ENCODE measurements around the gene SEMA5A. TPM values are rescaled to one million over a fixed set of nuclear protein-coding genes. Genes with fewer than 3 reads are reported as not detected.

Gene SEMA5A
- total RNA-seq, 4 donors from 2014 or later = 13.4 to 22.3 (median 18.5) TPM

GRCh38 chr5:9182899-9183695 is 362.8 kb downstream of the SEMA5A start:
- 79 to 82% methylated on average over 9 to 11 of the region's 11 CpGs for WGBS, 2 donors
- intact Hi-C loops (cut with DNase I; ENCODE audit: low total_unique reads) = no loop called here
- DNase-seq (ENCODE audit: low spot score in 2 of 2) = no peak
- no peak overlapping the region for H3K4me3 ChIP-seq (ENCODE audit: low read depth, poor library complexity, severe bottlenecking)
- no peak for TF ChIP-seq POLR2A (IDR thresholded peaks at IDR 0.05)
- no peak for TF ChIP-seq CTCF (IDR thresholded peaks at IDR 0.05)

DNA sequence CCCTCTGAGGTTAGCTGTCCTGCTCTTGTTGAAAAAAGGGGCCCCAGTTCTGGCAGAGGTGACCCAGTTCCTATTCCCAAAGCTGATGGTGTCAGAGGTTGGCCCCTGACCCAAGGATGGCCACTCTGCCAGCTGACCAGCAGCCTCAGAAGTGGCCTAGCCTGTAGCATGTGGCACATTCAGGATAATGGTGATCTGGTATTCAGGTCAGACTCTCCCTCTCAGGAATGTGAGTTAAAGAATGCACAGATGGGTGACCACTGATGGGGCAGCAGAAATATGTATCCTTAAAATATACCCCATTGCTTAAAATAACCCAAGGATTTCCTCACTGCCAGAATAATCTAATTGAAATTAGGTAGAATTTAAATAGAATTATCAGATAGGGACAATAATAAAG is 369.2 kb downstream of the SEMA5A start:
- TF ChIP-seq POLR2A (IDR thresholded peaks at IDR 0.05) (no peak), CTCF (IDR thresholded peaks at IDR 0.05) (no peak)
- no peak for DNase-seq (ENCODE audit: low spot score in 2 of 2)
- no peak overlapping the region for H3K4me3 ChIP-seq (ENCODE audit: low read depth, poor library complexity, severe bottlenecking)
- intact Hi-C loops (cut with DNase I; ENCODE audit: low total_unique reads) = no loop called here

DNA sequence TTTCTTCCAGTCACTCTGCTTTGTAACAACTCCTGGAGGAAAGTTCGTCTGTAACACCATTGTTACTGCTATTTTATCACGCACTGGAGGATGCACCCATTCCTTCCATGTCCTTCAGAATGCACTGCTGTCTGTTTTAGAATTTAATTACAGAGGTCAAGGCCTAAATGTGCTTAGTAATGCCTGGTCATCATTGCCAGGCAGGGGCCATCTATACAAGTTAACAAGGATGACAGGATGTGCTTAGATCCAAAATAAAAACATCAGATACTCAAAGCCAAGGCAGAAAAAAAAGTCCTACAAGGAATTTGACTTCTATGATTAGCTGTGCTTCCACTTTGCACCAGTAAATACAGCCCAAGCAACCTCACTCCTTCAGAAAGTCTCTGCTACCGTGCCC is 371.4 kb downstream of the SEMA5A start:
- WGBS, 2 donors = 79 to 81% methylated on average over 3 of the region's 3 CpGs
- H3K4me3 ChIP-seq (ENCODE audit: low read depth, poor library complexity, severe bottlenecking) = no peak overlapping the region
- TF ChIP-seq POLR2A (IDR thresholded peaks at IDR 0.05) (no peak), CTCF (IDR thresholded peaks at IDR 0.05) (no peak)
- intact Hi-C loops (cut with DNase I; ENCODE audit: low total_unique reads) = no loop called here
- no peak for DNase-seq (ENCODE audit: low spot score in 2 of 2)

GRCh38 chr5:9173281-9174048 is 372.4 kb downstream of the SEMA5A start:
- WGBS, 2 donors = 22 to 30% methylated on average over 3 of the region's 3 CpGs
- no peak overlapping the region for H3K4me3 ChIP-seq (ENCODE audit: low read depth, poor library complexity, severe bottlenecking)
- intact Hi-C loops (cut with DNase I; ENCODE audit: low total_unique reads) = no loop called here
- no peak for DNase-seq (ENCODE audit: low spot score in 2 of 2)
- TF ChIP-seq POLR2A (IDR thresholded peaks at IDR 0.05) (no peak), CTCF (IDR thresholded peaks at IDR 0.05) (no peak)

DNA sequence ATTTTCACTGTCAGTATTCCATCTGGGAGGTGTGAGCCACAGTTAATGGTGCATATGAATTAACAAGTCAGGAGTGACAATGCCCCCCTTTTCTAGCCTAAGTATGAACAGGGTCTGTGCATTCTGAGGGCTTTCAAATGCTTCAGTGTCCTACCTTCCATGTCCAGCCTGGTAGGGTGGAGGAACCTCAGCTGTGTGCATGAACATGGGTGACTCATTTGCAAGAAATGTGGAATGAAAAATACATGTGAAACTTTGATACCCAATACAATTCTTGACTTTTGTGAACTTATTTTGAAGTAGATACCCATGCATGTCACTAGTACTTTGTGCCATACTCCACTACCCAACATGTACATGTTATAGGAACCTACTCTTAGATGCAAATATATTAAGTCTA is 375.8 kb downstream of the SEMA5A start:
- no peak for TF ChIP-seq POLR2A (IDR thresholded peaks at IDR 0.05)
- no peak for TF ChIP-seq CTCF (IDR thresholded peaks at IDR 0.05)
- intact Hi-C loops (cut with DNase I; ENCODE audit: low total_unique reads) = no loop called here
- no peak for DNase-seq (ENCODE audit: low spot score in 2 of 2)
- no peak overlapping the region for H3K4me3 ChIP-seq (ENCODE audit: low read depth, poor library complexity, severe bottlenecking)

Measured in lower leg skin (tissue), 4 donors.